Right kidney (tissue), 1 donor: ENCODE measurements around the gene LRIT2.
"Not testable (repeated sequence)": the region's sequence is repeated elsewhere in the genome, so short reads cannot be mapped to it uniquely, and the experiment has no call there.

ENCODE experiments used
- DNase-seq: peaks from one replicate; pipeline ENCODE4 v3.0.0-alpha.2; 2016

Gene LRIT2

DNA sequence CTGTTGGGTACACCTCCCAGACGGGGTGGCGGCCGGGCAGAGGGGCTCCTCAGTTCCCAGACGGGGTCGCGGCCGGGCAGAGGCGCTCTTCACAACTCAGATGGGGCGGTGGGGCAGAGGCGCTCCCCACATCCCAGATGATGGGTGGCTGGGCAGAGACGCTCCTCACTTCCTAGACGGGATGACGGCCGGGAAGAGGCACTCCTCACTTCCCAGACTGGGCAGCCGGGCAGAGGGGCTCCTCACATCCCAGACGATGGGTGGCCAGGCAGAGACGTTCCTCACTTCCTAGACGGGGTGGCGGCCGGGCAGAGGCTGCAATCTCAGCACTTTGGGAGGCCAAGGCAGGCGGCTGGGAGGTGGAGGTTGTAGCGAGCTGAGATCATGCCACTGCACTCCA lies 45.0 kb downstream of the LRIT2 start:
- DNase-seq: not testable (repeated sequence)

DNA sequence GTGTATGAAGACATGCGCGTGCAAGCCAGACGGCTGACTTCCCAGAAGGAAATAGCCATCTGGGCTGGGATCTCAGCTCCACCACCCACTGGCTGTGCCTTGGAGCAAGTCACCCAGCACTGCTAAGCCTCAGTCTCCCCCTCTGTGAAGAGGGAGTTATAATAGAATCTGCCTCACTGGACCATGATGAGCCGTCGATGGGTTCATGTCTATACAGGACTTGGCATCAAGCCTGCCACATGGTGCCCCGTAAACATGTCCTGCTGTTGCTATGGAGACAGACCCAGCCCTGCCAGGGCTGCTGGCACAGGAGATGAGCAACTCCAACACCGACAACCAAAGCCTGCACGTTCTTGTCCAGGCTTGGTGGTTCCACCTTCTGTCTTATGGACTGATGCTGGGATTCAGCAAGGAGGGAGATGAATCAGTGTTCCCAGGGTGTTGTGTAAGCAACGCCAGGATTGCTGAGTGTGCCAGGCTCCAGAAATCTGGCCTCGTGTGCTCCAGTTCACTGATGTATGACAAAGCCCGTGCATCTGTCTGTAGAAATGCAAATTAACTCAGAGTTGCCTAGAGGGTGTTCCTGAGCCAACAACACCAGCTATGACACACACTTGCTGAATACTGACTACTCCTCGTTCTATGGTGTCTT lies 46.2 kb downstream of the LRIT2 start:
- peak; percentile 31 for DNase-seq

DNA sequence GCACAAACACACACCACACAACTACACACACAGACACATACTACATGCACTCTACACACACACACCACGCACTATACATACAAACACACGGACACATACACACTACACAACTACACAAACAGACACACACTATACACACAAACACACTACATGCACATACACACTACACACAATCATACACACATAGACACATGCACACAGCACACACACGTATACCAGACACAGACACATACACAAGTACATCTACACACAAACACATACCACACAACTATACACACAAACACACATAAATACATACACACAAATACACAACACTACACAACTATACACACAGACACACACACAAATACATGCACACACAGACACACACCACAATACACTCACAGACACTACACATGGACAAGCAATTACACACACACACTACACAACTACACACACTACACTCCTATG lies 47.2 kb downstream of the LRIT2 start:
- DNase-seq: no peak

DNA sequence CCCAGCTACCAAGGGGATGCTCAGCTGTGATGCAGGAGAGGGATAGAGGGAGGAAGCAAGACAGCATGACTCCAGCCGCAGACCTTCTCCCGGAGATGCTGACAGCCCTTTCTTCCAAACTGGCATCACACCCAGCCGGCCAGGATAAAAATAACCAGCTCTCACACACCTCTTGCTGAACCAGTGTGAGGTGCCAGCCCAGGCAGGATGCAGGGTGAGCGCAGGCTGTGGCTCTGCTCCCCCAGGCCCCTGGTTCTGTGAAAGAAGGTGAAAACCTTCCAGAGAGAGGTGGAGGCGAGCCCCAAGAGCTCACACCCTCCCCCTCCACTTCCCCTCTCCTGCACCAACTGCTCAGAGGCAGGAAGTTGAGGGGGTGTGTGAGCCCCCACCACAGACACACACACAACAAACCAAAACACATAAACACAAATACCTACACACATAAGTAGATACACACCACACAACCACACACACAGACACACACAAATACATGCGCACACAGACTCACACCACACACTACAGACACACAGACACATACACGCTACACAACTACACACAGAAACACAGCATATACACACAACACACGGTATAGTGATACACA lies 47.7 kb downstream of the LRIT2 start:
- no peak for DNase-seq

DNA sequence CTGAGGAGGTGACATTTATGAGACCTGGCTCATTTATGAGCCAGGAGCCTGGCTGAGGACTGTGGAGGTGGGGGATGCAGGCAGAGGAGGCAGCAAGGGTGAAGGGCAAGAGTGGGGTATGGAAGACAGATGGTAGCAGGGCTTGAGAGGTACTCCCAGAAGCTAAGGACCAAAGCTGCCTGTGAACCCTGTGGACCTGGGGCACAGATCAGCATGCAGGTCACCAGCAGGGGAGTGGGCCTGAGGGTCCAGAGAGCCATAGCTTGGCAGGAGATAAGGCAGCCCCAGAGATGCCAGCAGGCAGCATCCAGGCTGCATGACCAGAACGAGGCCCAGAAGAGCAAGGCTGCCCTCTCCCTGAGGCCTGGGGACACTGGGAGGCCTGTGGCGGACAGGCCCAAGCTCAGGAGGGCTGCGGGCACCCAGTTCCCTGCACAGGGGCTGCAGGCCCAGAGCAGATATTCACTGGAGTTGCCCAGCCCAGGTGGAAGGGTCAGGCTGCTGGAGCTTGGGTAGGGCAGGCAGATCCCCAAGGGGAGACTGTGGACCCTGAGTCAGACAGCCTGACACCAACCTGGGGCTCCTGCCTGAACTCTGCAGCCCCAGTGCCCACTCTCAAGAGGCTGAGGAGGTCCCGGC lies 48.4 kb downstream of the LRIT2 start:
- DNase-seq: no peak

DNA sequence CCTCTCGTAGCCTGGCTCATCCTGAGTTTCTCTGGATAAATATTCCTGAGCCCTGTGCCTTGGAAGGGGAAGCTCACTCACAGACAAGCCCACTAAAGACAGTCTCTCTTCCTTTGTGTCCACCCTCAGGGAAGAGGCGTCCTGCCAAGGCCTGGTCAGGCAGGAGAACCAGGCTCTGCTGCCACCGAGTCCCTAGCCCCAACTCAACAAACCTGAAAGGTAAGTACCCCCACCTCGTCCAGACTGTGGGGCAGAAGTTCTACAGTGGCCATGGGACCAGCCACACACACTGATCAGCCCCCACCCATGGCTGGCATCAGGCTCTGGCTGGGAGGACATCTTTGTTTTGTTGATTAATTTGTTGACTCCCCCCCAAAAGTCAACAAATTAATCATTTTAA lies 49.0 kb downstream of the LRIT2 start:
- DNase-seq: no peak

DNA sequence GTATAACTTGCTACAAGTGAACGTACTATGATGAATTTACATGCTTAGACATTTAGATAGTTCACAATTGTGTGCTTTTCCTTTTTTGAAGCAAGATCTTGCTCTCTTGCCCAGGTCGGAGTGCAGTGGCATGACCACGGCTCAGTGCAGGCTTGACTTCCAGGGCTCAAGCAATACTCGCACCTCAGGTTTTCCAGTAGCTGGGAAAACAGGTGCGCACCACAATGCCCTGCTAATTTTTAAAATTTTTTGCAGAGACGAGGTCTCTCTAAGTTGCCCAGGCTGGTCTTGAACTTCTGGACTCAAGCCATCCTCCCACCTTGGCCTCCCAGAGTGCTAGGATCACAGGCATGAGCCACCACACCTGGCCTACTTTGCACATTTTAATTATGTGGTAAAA lies 49.9 kb downstream of the LRIT2 start:
- no peak for DNase-seq

DNA sequence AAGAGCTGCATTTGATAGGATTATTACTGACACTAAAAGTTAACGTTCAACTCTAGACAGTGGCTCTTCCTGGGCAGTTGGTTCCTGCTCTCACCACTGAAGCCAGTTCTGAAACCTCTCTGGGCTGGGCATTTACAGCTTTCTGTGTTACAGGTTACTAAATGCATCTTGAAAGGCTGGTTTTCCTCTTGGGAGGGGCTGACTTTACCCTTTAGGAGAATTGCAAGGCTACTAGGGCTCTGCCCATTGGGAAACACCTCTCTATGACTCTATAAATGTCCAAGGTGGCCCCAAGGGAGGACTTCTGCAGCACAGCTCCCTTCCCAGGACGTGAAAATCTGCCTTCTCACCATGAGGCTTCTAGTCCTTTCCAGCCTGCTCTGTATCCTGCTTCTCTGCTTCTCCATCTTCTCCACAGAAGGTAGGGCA lies 51.8 kb downstream of the LRIT2 start, which contains the start of gene GPR15LG:
TSS of gene GPR15LG (plus strand) at position 301 of the 429 bp plus-strand sequence. CDS start at position 352, 51 bp downstream.
- DNase-seq: no peak

DNA sequence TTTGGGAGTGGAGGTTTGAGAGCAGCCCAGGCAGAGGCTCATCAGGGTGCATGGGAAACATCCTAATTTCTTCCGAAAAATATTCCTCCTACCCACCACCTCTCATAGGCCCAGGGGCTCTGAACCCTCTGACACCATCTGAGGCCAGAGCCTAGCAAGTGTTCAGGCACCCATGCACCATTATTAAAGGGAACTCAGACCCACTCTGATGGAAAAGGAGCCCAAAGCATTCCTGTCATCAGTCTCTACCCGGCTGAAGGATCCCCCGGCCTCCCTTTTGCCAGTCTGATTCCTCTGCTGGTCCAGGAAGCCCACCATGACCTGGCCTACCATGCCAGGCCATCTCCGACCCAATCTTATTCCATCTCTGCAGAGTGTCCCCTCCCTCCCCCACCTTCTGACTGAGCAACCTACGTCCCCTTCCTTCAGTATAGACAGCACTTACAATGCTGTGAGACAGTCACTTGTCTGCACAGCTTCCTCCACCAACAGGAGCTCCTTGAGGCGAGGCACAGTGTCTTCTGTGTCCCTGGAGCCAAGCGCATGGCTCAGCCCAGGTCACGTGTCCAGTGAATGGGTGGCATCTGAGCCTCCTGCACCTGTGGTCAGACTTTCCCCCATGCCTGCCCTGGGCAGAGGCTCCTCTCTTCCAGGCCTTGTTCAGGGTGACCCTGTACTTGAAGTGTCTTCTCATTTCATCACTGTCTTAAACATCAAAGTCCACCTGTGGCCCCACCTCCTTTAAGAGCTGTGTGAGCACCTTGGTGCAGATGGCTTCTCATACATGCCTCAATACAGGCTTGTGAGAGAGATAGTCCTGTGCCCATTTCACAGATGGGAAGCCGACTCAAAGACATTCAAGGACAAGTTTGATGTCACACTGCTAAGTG lies 52.6 kb downstream of the LRIT2 start:
- no peak for DNase-seq

DNA sequence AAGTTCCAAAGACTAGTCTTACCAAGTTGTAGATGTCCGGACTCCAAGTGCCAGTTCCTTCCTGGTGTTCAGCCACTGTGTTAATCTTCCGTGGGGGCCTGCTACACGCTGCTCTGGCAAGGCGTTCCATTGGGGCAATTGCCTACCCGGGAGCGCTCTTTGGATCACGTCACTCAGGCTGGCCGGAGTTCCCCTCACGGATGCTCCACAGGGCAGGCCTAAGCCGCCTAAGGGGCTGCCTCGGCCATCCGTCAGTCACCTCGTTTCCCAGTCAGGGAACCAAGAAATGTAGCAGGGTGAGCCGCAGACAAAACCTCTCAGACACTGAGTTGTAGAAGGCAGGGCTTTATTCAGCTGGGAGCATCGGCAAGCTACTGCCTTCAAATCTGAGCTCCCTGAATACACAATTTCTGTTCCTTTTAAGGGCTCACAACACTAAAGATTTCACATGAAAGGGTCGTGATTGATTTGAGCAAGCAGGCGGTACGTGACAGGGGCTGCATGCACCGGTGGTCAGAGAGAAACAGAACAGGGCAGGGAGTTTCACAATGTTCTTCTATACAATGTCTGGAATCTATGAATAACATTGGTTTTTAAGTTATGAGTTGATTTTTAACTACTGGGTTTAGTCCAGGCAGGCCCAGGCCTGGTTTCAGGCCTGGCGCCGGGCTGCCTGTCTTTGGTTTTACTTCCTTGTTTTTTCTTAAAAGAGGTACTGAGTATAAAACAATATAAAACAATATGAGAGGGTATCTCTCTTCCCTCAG lies 53.5 kb downstream of the LRIT2 start:
- peak; percentile 34 for DNase-seq

DNA sequence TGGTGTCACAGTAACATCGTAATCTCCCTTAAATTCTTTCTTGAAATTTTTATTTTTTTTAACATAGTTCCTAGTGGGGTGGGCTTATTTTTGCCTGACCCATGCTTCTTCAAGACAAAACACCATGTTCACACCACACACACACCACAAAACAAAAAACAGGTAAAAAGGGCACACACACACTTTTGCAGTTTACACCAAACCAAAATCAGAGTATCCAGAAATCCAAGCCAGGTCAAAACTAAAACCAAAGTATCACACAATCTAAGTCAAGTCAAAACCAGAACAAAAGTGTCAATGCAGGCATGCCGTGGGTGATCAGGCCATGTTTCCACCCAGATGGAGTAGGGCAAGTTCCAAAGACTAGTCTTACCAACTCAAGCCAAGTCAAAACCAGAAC lies 54.1 kb downstream of the LRIT2 start:
- not testable (repeated sequence) for DNase-seq
